ENCODE data around the gene EPHA3. TPM values are rescaled to one million over a fixed set of nuclear protein-coding genes. Genes with fewer than 3 reads are reported as not detected.

EPHA3 gene
- total and polyA plus RNA-seq, 2 experiments from 2014 or later: 3.0 to 15.1 TPM

DNA sequence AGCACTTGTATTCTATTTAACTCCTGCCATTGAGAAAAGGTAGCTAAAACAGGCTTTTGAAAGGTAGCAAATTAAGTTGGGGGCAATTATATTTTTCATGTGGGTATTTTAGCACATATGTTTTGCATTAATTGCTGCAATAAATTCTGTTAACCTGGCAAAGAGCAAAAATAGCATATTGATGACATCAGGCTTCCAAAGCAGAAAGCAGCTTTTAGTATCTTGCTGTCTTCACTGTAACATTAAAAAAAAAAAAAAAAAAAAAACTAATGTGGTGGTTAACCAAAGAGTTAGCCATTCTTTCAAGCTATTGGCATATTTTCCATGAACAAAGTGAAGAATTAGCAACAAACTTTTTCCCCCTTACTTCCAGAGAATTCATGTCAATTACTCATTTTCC, 9.1 kb downstream of the EPHA3 start:
- Histone ChIP-seq H3K27ac (no peak overlapping the region), H4K20me1 (ENCODE audit: insufficient read depth, poor library complexity, severe bottlenecking) (no peaks in the 10 kb centered on the region), H3K9me2 (replicated peaks; ENCODE audit: insufficient read depth) (no peaks in the 10 kb centered on the region), H3K4me1 (ENCODE audit: insufficient read depth) (no peaks in the 10 kb centered on the region), H3K9me3 (ENCODE audit: low read depth) (no peaks in the 10 kb centered on the region), H3K4me3 (no peak overlapping the region), H3K27me3 (peaks cover 28% of the 10 kb centered on the region), H3K36me3 (replicated peaks; ENCODE audit: insufficient read depth, low read depth) (no peaks in the 10 kb centered on the region), H3K4me2 (peak overlapping the region; percentile 38), H2AFZ (no peak overlapping the region), H3K79me2 (no peaks in the 10 kb centered on the region)
- DNase-seq (ENCODE audit: low spot score): no peak
- TF ChIP-seq, protein P1, sequence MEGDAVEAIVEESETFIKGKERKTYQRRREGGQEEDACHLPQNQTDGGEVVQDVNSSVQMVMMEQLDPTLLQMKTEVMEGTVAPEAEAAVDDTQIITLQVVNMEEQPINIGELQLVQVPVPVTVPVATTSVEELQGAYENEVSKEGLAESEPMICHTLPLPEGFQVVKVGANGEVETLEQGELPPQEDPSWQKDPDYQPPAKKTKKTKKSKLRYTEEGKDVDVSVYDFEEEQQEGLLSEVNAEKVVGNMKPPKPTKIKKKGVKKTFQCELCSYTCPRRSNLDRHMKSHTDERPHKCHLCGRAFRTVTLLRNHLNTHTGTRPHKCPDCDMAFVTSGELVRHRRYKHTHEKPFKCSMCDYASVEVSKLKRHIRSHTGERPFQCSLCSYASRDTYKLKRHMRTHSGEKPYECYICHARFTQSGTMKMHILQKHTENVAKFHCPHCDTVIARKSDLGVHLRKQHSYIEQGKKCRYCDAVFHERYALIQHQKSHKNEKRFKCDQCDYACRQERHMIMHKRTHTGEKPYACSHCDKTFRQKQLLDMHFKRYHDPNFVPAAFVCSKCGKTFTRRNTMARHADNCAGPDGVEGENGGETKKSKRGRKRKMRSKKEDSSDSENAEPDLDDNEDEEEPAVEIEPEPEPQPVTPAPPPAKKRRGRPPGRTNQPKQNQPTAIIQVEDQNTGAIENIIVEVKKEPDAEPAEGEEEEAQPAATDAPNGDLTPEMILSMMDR (IDR thresholded peaks at IDR 0.05; ENCODE audit: poor library complexity): no peak
- TF ChIP-seq EZH2phosphoT487 (IDR thresholded peaks at IDR 0.05; ENCODE audit: low read depth, severe bottlenecking, unreplicated experiment) (no peak), EZH2 (IDR thresholded peaks at IDR 0.05; ENCODE audit: borderline replicate concordance) (no peak)

DNA sequence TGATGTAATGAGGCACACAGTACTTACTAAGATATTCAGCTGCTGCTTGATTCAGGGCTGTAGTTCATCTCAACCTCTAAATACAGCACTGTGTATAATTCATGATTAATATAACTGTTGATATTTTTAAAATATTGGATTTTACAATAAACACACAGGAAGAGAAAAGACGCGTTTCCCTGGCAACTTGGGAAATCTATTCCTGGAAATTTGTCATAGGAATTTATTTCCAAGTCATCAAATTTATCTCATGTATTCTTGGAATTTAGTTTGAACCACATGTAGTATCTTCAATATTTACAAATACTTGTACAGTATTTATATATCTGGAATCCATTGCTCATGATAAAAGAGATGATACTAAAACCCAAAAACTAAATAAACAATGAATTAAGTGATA, 30.6 kb downstream of the EPHA3 start:
- no peaks in the 10 kb centered on the region for H3K79me2 ChIP-seq
- DNase-seq (ENCODE audit: low spot score): no peak
- no peak overlapping the region for H3K4me3 ChIP-seq
- TF ChIP-seq EZH2phosphoT487 (IDR thresholded peaks at IDR 0.05; ENCODE audit: low read depth, severe bottlenecking, unreplicated experiment) (no peak), EZH2 (IDR thresholded peaks at IDR 0.05; ENCODE audit: borderline replicate concordance) (no peak)
- TF ChIP-seq, protein P1 (IDR thresholded peaks at IDR 0.05; ENCODE audit: poor library complexity): no peak
- no peak overlapping the region for H3K27ac ChIP-seq
- H3K4me1 ChIP-seq (ENCODE audit: insufficient read depth): no peaks in the 10 kb centered on the region
- H3K9me2 ChIP-seq (replicated peaks; ENCODE audit: insufficient read depth): no peaks in the 10 kb centered on the region
- no peak overlapping the region for H3K4me2 ChIP-seq
- no peaks in the 10 kb centered on the region for H3K36me3 ChIP-seq (replicated peaks; ENCODE audit: insufficient read depth, low read depth)
- H4K20me1 ChIP-seq (ENCODE audit: insufficient read depth, poor library complexity, severe bottlenecking): no peaks in the 10 kb centered on the region
- 90% methylated on average over 2 of the region's 2 CpGs for WGBS (ENCODE audit: low lambda C conversion rate, missing lambda C conversion rate)
- H3K9me3 ChIP-seq (ENCODE audit: low read depth): no peaks in the 10 kb centered on the region
- no peaks in the 10 kb centered on the region for H3K27me3 ChIP-seq
- H2AFZ ChIP-seq: no peak overlapping the region

DNA sequence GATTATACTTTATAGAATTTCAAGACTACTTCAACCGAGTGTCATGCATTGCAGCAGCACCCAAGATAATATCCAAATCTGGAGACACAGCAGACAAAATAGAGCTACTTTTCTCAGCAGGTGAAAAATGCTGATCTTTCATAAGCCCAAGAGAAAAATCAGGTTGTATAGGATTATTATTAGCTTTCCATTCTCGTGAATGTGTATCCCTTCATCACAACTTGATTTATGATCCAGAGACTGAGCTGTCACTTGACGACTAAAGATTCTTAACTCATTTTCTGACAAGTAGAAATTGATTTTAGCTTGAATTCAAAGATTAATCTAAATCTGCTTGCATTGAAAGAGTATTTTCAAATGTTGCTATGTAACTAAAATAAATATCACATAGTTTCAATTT, 32.4 kb downstream of the EPHA3 start:
- no peak overlapping the region for H3K27ac ChIP-seq
- 83% methylated on average over 3 of the region's 3 CpGs for WGBS (ENCODE audit: low lambda C conversion rate, missing lambda C conversion rate)
- H3K9me2 ChIP-seq (replicated peaks; ENCODE audit: insufficient read depth): no peaks in the 10 kb centered on the region
- no peaks in the 10 kb centered on the region for H4K20me1 ChIP-seq (ENCODE audit: insufficient read depth, poor library complexity, severe bottlenecking)
- no peak overlapping the region for H3K4me2 ChIP-seq
- no peaks in the 10 kb centered on the region for H3K79me2 ChIP-seq
- no peaks in the 10 kb centered on the region for H3K27me3 ChIP-seq
- no peak for DNase-seq (ENCODE audit: low spot score)
- H3K4me1 ChIP-seq (ENCODE audit: insufficient read depth): no peaks in the 10 kb centered on the region
- H2AFZ ChIP-seq: no peak overlapping the region
- H3K4me3 ChIP-seq: no peak overlapping the region
- TF ChIP-seq EZH2 (IDR thresholded peaks at IDR 0.05; ENCODE audit: borderline replicate concordance): no peak
- TF ChIP-seq, protein P1 (IDR thresholded peaks at IDR 0.05; ENCODE audit: poor library complexity): no peak
- TF ChIP-seq EZH2phosphoT487 (IDR thresholded peaks at IDR 0.05; ENCODE audit: low read depth, severe bottlenecking, unreplicated experiment): no peak
- no peaks in the 10 kb centered on the region for H3K9me3 ChIP-seq (ENCODE audit: low read depth)
- no peaks in the 10 kb centered on the region for H3K36me3 ChIP-seq (replicated peaks; ENCODE audit: insufficient read depth, low read depth)

DNA sequence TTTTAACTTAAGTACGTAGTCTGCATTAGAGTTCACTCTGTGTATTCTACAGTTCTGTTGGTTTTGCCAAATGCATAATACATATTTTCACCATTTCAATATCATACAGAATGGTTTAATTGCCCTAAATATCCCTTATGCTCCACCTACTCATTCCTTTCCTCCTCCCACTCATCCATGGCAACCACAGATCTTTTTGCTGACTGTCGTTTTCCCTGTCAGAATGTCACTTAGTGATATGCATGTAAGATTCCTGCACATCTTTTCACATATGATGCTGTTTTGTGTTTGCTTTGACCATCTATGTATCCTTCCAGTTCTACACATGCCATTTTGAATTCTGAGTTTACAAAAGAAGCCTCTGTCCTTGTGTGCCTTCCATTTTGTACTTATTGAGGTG, 36.7 kb downstream of the EPHA3 start:
- Histone ChIP-seq H3K9me3 (ENCODE audit: low read depth) (no peaks in the 10 kb centered on the region), H3K36me3 (replicated peaks; ENCODE audit: insufficient read depth, low read depth) (no peaks in the 10 kb centered on the region), H3K79me2 (no peaks in the 10 kb centered on the region), H2AFZ (no peak overlapping the region), H3K9me2 (replicated peaks; ENCODE audit: insufficient read depth) (no peaks in the 10 kb centered on the region), H3K4me1 (ENCODE audit: insufficient read depth) (no peaks in the 10 kb centered on the region), H3K4me3 (no peak overlapping the region), H3K27ac (no peak overlapping the region), H4K20me1 (ENCODE audit: insufficient read depth, poor library complexity, severe bottlenecking) (no peaks in the 10 kb centered on the region), H3K27me3 (no peaks in the 10 kb centered on the region), H3K4me2 (no peak overlapping the region)
- WGBS (ENCODE audit: low lambda C conversion rate, missing lambda C conversion rate): 84% methylated on average over 2 of the region's 2 CpGs
- DNase-seq (ENCODE audit: low spot score): no peak
- TF ChIP-seq, protein P1 (IDR thresholded peaks at IDR 0.05; ENCODE audit: poor library complexity): no peak
